MM.1S (cell line): ENCODE data around the gene NTSR1.
A peak's percentile ranks its signal among the peaks of the same experiment; 100 is the strongest.

Experiments used
- DNase-seq: peaks from one replicate; pipeline ENCODE4 v3.0.0-alpha.2; 2015
- H2AFZ ChIP-seq: fragments of 300-600 bp; sonication (generic); 2 replicates; pipeline ENCODE4 v1.6.0; 2016; ENCODE audit warnings: antibody characterized with exemption, low read length
- H3F3A ChIP-seq: fragments of 300-600 bp; sonication (generic); 2 replicates; pipeline ENCODE4 v1.6.1; 2016; ENCODE audit warnings: mild to moderate bottlenecking, antibody characterized with exemption, low read length, moderate library complexity, mixed read lengths; ENCODE audit not compliant: insufficient read depth
- H3K27ac ChIP-seq: fragments of 300-600 bp; sonication (generic); 2 replicates; pipeline ENCODE4 v1.5.1; 2016; ENCODE audit warnings: mild to moderate bottlenecking, low read length
- H3K27me3 ChIP-seq: fragments of 300-600 bp; sonication (generic); replicated peaks from 2 replicates; pipeline ENCODE4 v1.6.0; 2016; ENCODE audit warnings: low read length; ENCODE audit not compliant: insufficient read depth
- H3K36me3 ChIP-seq: fragments of 300-600 bp; sonication (generic); replicated peaks from 2 replicates; pipeline ENCODE4 v1.6.1; 2016; ENCODE audit warnings: mild to moderate bottlenecking, low read length, mixed read lengths; ENCODE audit not compliant: insufficient read depth
- H3K4me1 ChIP-seq: fragments of 300-600 bp; sonication (generic); 2 replicates; pipeline ENCODE4 v1.6.1; 2016; ENCODE audit warnings: low read length, mixed read lengths
- H3K4me2 ChIP-seq: fragments of 300-600 bp; sonication (generic); 2 replicates; pipeline ENCODE4 v1.6.0; 2016; ENCODE audit warnings: low read depth, low read length
- H3K4me3 ChIP-seq: fragments of 300-600 bp; sonication (generic); 2 replicates; pipeline ENCODE4 v1.5.1; 2016; ENCODE audit warnings: low read length, mixed read lengths
- H3K79me2 ChIP-seq: fragments of 300-600 bp; sonication (generic); 2 replicates; pipeline ENCODE4 v1.6.1; 2016; ENCODE audit warnings: mixed run types, low read length, mixed read lengths
- H3K9ac ChIP-seq: fragments of 300-600 bp; sonication (generic); 2 replicates; pipeline ENCODE4 v1.6.1; 2016; ENCODE audit warnings: low read length, mixed read lengths
- H3K9me2 ChIP-seq: fragments of 300-600 bp; sonication (generic); replicated peaks from 2 replicates; pipeline ENCODE4 v1.6.1; 2016; ENCODE audit warnings: mild to moderate bottlenecking, low read length, mixed read lengths; ENCODE audit not compliant: insufficient read depth
- H3K9me3 ChIP-seq: fragments of 300-600 bp; sonication (generic); replicated peaks from 2 replicates; pipeline ENCODE4 v1.6.1; 2016; ENCODE audit warnings: mild to moderate bottlenecking, low read length, mixed read lengths; ENCODE audit not compliant: insufficient read depth
- H4K20me1 ChIP-seq: fragments of 300-600 bp; sonication (generic); 2 replicates; pipeline ENCODE4 v1.6.1; 2016; ENCODE audit warnings: mild to moderate bottlenecking, low read length, moderate library complexity, mixed read lengths; ENCODE audit not compliant: insufficient read depth
- CTCF ChIP-seq: fragments of 300-600 bp; sonication (generic); IDR thresholded peaks from 2 replicates; pipeline ENCODE4 v1.5.1; 2016; ENCODE audit warnings: antibody characterized with exemption, low read length, mixed read lengths
- EZH2 ChIP-seq: fragments of 300-600 bp; sonication (generic); optimal IDR thresholded peaks from 2 replicates; pipeline ENCODE3; 2017; ENCODE audit warnings: low read depth, mild to moderate bottlenecking, antibody characterized with exemption, low read length, mixed read lengths
- EZH2phosphoT487 ChIP-seq: fragments of 300-600 bp; sonication (generic); IDR thresholded peaks from 2 replicates; pipeline ENCODE4 v1.6.1; 2018; ENCODE audit warnings: antibody characterized with exemption, low read length

NTSR1 gene

DNA sequence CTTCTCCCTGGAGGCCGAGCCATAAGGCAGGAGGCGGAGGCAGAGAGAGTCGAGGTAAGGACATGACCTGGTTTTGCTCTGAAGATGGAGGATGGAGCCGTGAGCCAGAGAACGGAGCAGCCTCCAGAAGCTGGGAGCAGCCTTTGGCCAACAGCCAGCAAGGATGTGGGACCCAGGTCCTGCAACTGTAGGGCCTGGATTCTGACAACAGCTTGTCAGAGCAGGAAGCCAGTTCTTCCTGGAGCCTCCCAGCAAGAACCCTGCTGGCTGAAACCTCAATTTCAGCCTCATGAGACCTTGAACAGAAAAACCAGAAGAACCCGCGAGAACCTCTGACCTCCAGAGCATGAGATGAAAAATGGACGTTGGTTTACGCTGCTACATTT lies 74.2 kb downstream of the NTSR1 start:
- Histone ChIP-seq H3K27ac (no peak overlapping the region), H3K4me1 (no peaks in the 10 kb centered on the region), H4K20me1 (no peaks in the 10 kb centered on the region), H2AFZ (no peak overlapping the region), H3K9me3 (no peaks in the 10 kb centered on the region), H3F3A (no peaks in the 10 kb centered on the region), H3K9me2 (no peaks in the 10 kb centered on the region), H3K4me2 (no peak overlapping the region), H3K36me3 (no peaks in the 10 kb centered on the region), H3K9ac (no peak overlapping the region), H3K79me2 (no peaks in the 10 kb centered on the region), H3K4me3 (no peak overlapping the region), H3K27me3 (peaks cover 97% of the 10 kb centered on the region)
- TF ChIP-seq EZH2 = no peak
- no peak for TF ChIP-seq CTCF
- no peak for TF ChIP-seq EZH2phosphoT487
- no peak for DNase-seq

GRCh38 chr20:62784497-62784896 lies 75.9 kb downstream of the NTSR1 start:
- TF ChIP-seq EZH2phosphoT487 (no peak), EZH2 (peak; percentile 59)
- Histone ChIP-seq H4K20me1 (no peaks in the 10 kb centered on the region), H3K9ac (no peak overlapping the region), H3K79me2 (no peaks in the 10 kb centered on the region), H2AFZ (no peak overlapping the region), H3F3A (no peaks in the 10 kb centered on the region), H3K4me1 (no peaks in the 10 kb centered on the region), H3K36me3 (no peaks in the 10 kb centered on the region), H3K9me3 (no peaks in the 10 kb centered on the region), H3K4me2 (no peak overlapping the region), H3K4me3 (no peak overlapping the region), H3K9me2 (no peaks in the 10 kb centered on the region), H3K27ac (no peak overlapping the region), H3K27me3 (peaks cover 97% of the 10 kb centered on the region)
- no peak for DNase-seq

DNA sequence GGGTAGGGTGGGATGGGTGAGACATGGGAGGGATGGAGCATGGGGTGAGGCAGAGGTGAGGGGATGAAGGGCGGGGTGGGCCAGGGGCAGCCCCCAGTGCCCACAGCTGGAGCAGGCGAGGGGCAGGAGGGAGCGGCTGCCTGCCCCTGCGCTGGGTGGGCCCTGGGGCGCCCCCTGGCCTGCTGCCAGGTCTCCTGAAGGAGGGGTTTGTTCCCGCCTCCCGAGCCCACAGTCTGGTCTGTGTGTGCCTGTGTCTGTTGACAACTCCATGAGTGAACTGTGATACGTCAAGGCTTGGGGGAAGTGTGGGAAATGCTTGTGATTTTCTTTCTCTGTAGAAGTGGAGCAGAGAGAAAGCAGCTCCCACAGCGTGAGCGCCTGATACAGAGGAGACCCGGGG lies 76.8 kb downstream of the NTSR1 start:
- no peaks in the 10 kb centered on the region for H3K36me3 ChIP-seq
- no peak overlapping the region for H3K9ac ChIP-seq
- H3K9me3 ChIP-seq = no peaks in the 10 kb centered on the region
- no peak overlapping the region for H3K4me3 ChIP-seq
- H3K4me1 ChIP-seq = no peaks in the 10 kb centered on the region
- peaks cover 97% of the 10 kb centered on the region for H3K27me3 ChIP-seq
- DNase-seq = no peak
- no peaks in the 10 kb centered on the region for H4K20me1 ChIP-seq
- TF ChIP-seq EZH2phosphoT487 = no peak
- no peak for TF ChIP-seq EZH2
- no peak for TF ChIP-seq CTCF
- H2AFZ ChIP-seq = no peak overlapping the region
- H3K79me2 ChIP-seq = no peaks in the 10 kb centered on the region
- no peaks in the 10 kb centered on the region for H3K9me2 ChIP-seq
- no peak overlapping the region for H3K4me2 ChIP-seq
- H3F3A ChIP-seq = no peaks in the 10 kb centered on the region
- no peak overlapping the region for H3K27ac ChIP-seq

GRCh38 chr20:62786157-62786556 lies 77.5 kb downstream of the NTSR1 start:
- H3K4me3 ChIP-seq = no peak overlapping the region
- DNase-seq = no peak
- H3K9me2 ChIP-seq = no peaks in the 10 kb centered on the region
- peaks cover 94% of the 10 kb centered on the region for H3K27me3 ChIP-seq
- H3K79me2 ChIP-seq = no peaks in the 10 kb centered on the region
- no peak overlapping the region for H3K4me2 ChIP-seq
- H4K20me1 ChIP-seq = no peaks in the 10 kb centered on the region
- no peak overlapping the region for H3K9ac ChIP-seq
- no peaks in the 10 kb centered on the region for H3K36me3 ChIP-seq
- H2AFZ ChIP-seq = no peak overlapping the region
- no peaks in the 10 kb centered on the region for H3K4me1 ChIP-seq
- H3K27ac ChIP-seq = no peak overlapping the region
- no peaks in the 10 kb centered on the region for H3F3A ChIP-seq
- no peaks in the 10 kb centered on the region for H3K9me3 ChIP-seq
- TF ChIP-seq EZH2phosphoT487 (no peak), EZH2 (no peak), CTCF (no peak)
